ENCODE results near the gene ONECUT1.
"Not testable (repeated sequence)": the region's sequence is repeated elsewhere in the genome, so short reads cannot be mapped to it uniquely, and the experiment has no call there.

ONECUT1 gene

GRCh38 chr15:52790169-52790708 is at the start of gene ONECUT1:
ONECUT1 (minus strand) TSS chr15:52790336; CDS start chr15:52789884, 452 bp downstream.
- DNase-seq, result peak; percentile 59

GRCh38 chr15:52834379-52834778 is 44.2 kb upstream of the ONECUT1 start:
- no peak for DNase-seq

- not testable (repeated sequence) for DNase-seq
Measured at GRCh38 chr15:52824169-52824942, 34.2 kb upstream of the ONECUT1 start.

- no peak for DNase-seq
Measured at GRCh38 chr15:52822475-52822874, 32.3 kb upstream of the ONECUT1 start.

GRCh38 chr15:52819253-52819652 is 29.1 kb upstream of the ONECUT1 start:
- no peak for DNase-seq

GRCh38 chr15:52815899-52816298 is 25.8 kb upstream of the ONECUT1 start:
- DNase-seq, result not testable (repeated sequence)

GRCh38 chr15:52808996-52809395 is 18.9 kb upstream of the ONECUT1 start:
- no peak for DNase-seq

- no peak for DNase-seq
Measured at GRCh38 chr15:52808441-52808840, 18.3 kb upstream of the ONECUT1 start.

- DNase-seq, result no peak
Measured at GRCh38 chr15:52806284-52806655, 16.1 kb upstream of the ONECUT1 start.

GRCh38 chr15:52805351-52806283 is 15.5 kb upstream of the ONECUT1 start:
- DNase-seq, result no peak

- DNase-seq, result no peak
Measured at GRCh38 chr15:52804526-52805081, 14.5 kb upstream of the ONECUT1 start.

- no peak for DNase-seq
Measured at GRCh38 chr15:52803467-52804306, 13.6 kb upstream of the ONECUT1 start.

GRCh38 chr15:52803108-52803466 is 13.0 kb upstream of the ONECUT1 start:
- DNase-seq, result no peak

- DNase-seq, result no peak
Measured at GRCh38 chr15:52802110-52802509, 12.0 kb upstream of the ONECUT1 start.

GRCh38 chr15:52801748-52802085 is 11.6 kb upstream of the ONECUT1 start:
- no peak for DNase-seq

- DNase-seq, result no peak
Measured at GRCh38 chr15:52800828-52801747, 11.0 kb upstream of the ONECUT1 start.

- DNase-seq, result no peak
Measured at GRCh38 chr15:52799145-52799811, 9.1 kb upstream of the ONECUT1 start.

- DNase-seq, result no peak
Measured at GRCh38 chr15:52798529-52799101, 8.5 kb upstream of the ONECUT1 start.

- DNase-seq, result no peak
Measured at GRCh38 chr15:52797625-52798501, 7.7 kb upstream of the ONECUT1 start.

Measured in EL (cell line).